IPS-15b (cell line): ENCODE data around the gene TDRD10.
A peak's percentile ranks its signal among the peaks of the same experiment; 100 is the strongest.

Experiments used
- H3K27me3 ChIP-seq: one replicate; pipeline ENCODE4 v1.6.1; 2013; ENCODE audit warnings: low read length; ENCODE audit not compliant: control insufficient read depth, insufficient read depth
- H3K36me3 ChIP-seq: one replicate; pipeline ENCODE4 v1.6.1; 2013; ENCODE audit warnings: low read length; ENCODE audit not compliant: control insufficient read depth, insufficient read depth
- H3K4me1 ChIP-seq: one replicate; pipeline ENCODE4 v1.6.1; 2013; ENCODE audit warnings: mild to moderate bottlenecking, low read length; ENCODE audit not compliant: control insufficient read depth, insufficient read depth
- H3K4me3 ChIP-seq: one replicate; pipeline ENCODE4 v1.5.1; 2013; ENCODE audit warnings: low read depth, low read length
- H3K9ac ChIP-seq: one replicate; pipeline ENCODE4 v1.6.1; 2013; ENCODE audit warnings: low read depth, mild to moderate bottlenecking, low read length
- H3K9me3 ChIP-seq: one replicate; pipeline ENCODE4 v1.6.1; 2013; ENCODE audit warnings: mild to moderate bottlenecking, low read length; ENCODE audit not compliant: control insufficient read depth, insufficient read depth

TDRD10 gene

GRCh38 chr1:154559466-154560044 lies 57.5 kb downstream of the TDRD10 start:
- no peaks in the 10 kb centered on the region for H3K9me3 ChIP-seq
- H3K9ac ChIP-seq = peak overlapping the region; percentile 29
- peak overlapping the region; percentile 52 for H3K4me3 ChIP-seq
- peaks cover 9% of the 10 kb centered on the region for H3K36me3 ChIP-seq
- no peaks in the 10 kb centered on the region for H3K27me3 ChIP-seq
- H3K4me1 ChIP-seq = peaks cover 13% of the 10 kb centered on the region

- Histone ChIP-seq H3K9me3 (no peaks in the 10 kb centered on the region), H3K4me3 (no peak overlapping the region), H3K27me3 (peaks cover 7% of the 10 kb centered on the region), H3K9ac (no peak overlapping the region), H3K36me3 (no peaks in the 10 kb centered on the region), H3K4me1 (peaks cover 8% of the 10 kb centered on the region)
These were observed 63.9 kb downstream of the TDRD10 start for GRCh38 chr1:154565876-154566275.

GRCh38 chr1:154567386-154568156 lies 65.6 kb downstream of the TDRD10 start, which contains the start of gene CHRNB2:
CHRNB2 (plus strand) TSS chr1:154567778; CDS start chr1:154568045, 267 bp downstream.
- Histone ChIP-seq H3K36me3 (peaks cover 8% of the 10 kb centered on the region), H3K9me3 (no peaks in the 10 kb centered on the region), H3K27me3 (peaks cover 7% of the 10 kb centered on the region), H3K4me1 (peaks cover 8% of the 10 kb centered on the region), H3K9ac (peak within 1 kb of the TSS; percentile 41), H3K4me3 (peak within 1 kb of the TSS; percentile 79)

- Histone ChIP-seq H3K36me3 (peaks cover 8% of the 10 kb centered on the region), H3K4me3 (peak overlapping the region; percentile 60), H3K9me3 (no peaks in the 10 kb centered on the region), H3K27me3 (peaks cover 7% of the 10 kb centered on the region), H3K4me1 (peaks cover 11% of the 10 kb centered on the region), H3K9ac (no peak overlapping the region)
These were observed 66.3 kb downstream of the TDRD10 start for GRCh38 chr1:154568157-154568815.

- peaks cover 11% of the 10 kb centered on the region for H3K4me1 ChIP-seq
These were observed 69.4 kb downstream of the TDRD10 start for GRCh38 chr1:154571244-154571963.

GRCh38 chr1:154571964-154572288 lies 69.9 kb downstream of the TDRD10 start:
- Histone ChIP-seq H3K27me3 (peaks cover 7% of the 10 kb centered on the region), H3K9me3 (no peaks in the 10 kb centered on the region), H3K36me3 (peaks cover 12% of the 10 kb centered on the region), H3K4me3 (no peak overlapping the region), H3K4me1 (peaks cover 7% of the 10 kb centered on the region), H3K9ac (no peak overlapping the region)

More at GRCh38 chr1:154571244-154571963, 69.4 kb downstream of the TDRD10 start:
- Histone ChIP-seq H3K4me3 (no peak overlapping the region), H3K27me3 (peaks cover 7% of the 10 kb centered on the region), H3K9ac (no peak overlapping the region), H3K36me3 (peaks cover 12% of the 10 kb centered on the region), H3K9me3 (no peaks in the 10 kb centered on the region)

GRCh38 chr1:154572468-154573167 lies 70.6 kb downstream of the TDRD10 start:
- Histone ChIP-seq H3K4me1 (peaks cover 4% of the 10 kb centered on the region), H3K9ac (no peak overlapping the region), H3K4me3 (no peak overlapping the region), H3K27me3 (peaks cover 7% of the 10 kb centered on the region), H3K9me3 (no peaks in the 10 kb centered on the region), H3K36me3 (peaks cover 12% of the 10 kb centered on the region)

GRCh38 chr1:154573168-154573510 lies 71.1 kb downstream of the TDRD10 start:
- peaks cover 4% of the 10 kb centered on the region for H3K4me1 ChIP-seq
- H3K36me3 ChIP-seq = peaks cover 16% of the 10 kb centered on the region
- no peak overlapping the region for H3K9ac ChIP-seq
- peaks cover 7% of the 10 kb centered on the region for H3K27me3 ChIP-seq
- H3K9me3 ChIP-seq = no peaks in the 10 kb centered on the region
- H3K4me3 ChIP-seq = no peak overlapping the region

- Histone ChIP-seq H3K4me3 (no peak overlapping the region), H3K4me1 (peaks cover 4% of the 10 kb centered on the region), H3K9ac (no peak overlapping the region), H3K36me3 (peaks cover 23% of the 10 kb centered on the region), H3K9me3 (no peaks in the 10 kb centered on the region), H3K27me3 (no peaks in the 10 kb centered on the region)
These were observed 72.7 kb downstream of the TDRD10 start for GRCh38 chr1:154574716-154575115.

- Histone ChIP-seq H3K9ac (no peak overlapping the region), H3K36me3 (peaks cover 27% of the 10 kb centered on the region), H3K4me1 (peaks cover 4% of the 10 kb centered on the region), H3K9me3 (no peaks in the 10 kb centered on the region), H3K4me3 (no peak overlapping the region), H3K27me3 (no peaks in the 10 kb centered on the region)
These were observed 73.3 kb downstream of the TDRD10 start for GRCh38 chr1:154575147-154575927.
